Measurements from ENCODE around the gene UBE2E1.

Gene UBE2E1

GRCh38 chr3:23837691-23838090, 31.9 kb downstream of the UBE2E1 start:
- TF ChIP-seq, protein P1, sequence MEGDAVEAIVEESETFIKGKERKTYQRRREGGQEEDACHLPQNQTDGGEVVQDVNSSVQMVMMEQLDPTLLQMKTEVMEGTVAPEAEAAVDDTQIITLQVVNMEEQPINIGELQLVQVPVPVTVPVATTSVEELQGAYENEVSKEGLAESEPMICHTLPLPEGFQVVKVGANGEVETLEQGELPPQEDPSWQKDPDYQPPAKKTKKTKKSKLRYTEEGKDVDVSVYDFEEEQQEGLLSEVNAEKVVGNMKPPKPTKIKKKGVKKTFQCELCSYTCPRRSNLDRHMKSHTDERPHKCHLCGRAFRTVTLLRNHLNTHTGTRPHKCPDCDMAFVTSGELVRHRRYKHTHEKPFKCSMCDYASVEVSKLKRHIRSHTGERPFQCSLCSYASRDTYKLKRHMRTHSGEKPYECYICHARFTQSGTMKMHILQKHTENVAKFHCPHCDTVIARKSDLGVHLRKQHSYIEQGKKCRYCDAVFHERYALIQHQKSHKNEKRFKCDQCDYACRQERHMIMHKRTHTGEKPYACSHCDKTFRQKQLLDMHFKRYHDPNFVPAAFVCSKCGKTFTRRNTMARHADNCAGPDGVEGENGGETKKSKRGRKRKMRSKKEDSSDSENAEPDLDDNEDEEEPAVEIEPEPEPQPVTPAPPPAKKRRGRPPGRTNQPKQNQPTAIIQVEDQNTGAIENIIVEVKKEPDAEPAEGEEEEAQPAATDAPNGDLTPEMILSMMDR (IDR thresholded peaks at IDR 0.05), result no peak

GRCh38 chr3:23840521-23840920, 34.8 kb downstream of the UBE2E1 start:
- TF ChIP-seq, protein P1 (IDR thresholded peaks at IDR 0.05), result no peak

DNA sequence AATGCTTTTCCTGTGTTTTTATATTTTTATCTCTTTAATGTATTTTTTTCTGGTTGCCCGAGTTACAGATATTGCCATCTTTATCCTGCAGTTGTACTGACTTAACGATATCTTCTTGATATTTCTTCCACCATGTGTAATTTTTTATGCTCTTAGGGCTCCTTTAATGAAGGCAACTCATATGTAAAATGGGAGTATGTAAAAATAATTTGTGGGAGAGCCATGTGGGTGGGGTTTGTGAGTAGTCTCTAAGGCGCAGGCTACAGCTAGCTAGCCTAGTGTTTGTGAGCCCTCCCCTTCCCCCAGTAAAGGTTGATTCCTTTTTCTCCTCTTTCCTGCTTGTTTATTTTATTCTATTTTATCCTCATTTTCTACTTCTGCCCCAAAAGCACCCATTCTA, 38.1 kb downstream of the UBE2E1 start:
- TF ChIP-seq, protein P1 (IDR thresholded peaks at IDR 0.05), result no peak

GRCh38 chr3:23845326-23846216, 39.8 kb downstream of the UBE2E1 start:
- TF ChIP-seq, protein P1 (IDR thresholded peaks at IDR 0.05), result no peak

- TF ChIP-seq, protein P1 (IDR thresholded peaks at IDR 0.05), result no peak
These were observed 50.5 kb downstream of the UBE2E1 start for GRCh38 chr3:23856286-23856685.

- TF ChIP-seq, protein P1 (IDR thresholded peaks at IDR 0.05), result no peak
These were observed 53.4 kb downstream of the UBE2E1 start for GRCh38 chr3:23859012-23859743.

- TF ChIP-seq, protein P1 (IDR thresholded peaks at IDR 0.05), result no peak
These were observed 54.2 kb downstream of the UBE2E1 start for GRCh38 chr3:23859839-23860382.
